ENCODE data around the gene C11orf21.

GRCh38 chr11:2302896-2303626 lies 1.3 kb upstream of the C11orf21 start:
- TF ChIP-seq BCL11A (IDR thresholded peaks at IDR 0.05; ENCODE audit: low read depth in 2 of 2, low read length in 2 of 2) (no peak), ZNF274 (IDR thresholded peaks at IDR 0.05; ENCODE audit: borderline replicate concordance, extremely low read depth, low read length) (no peak), RBBP5 (IDR thresholded peaks at IDR 0.05; ENCODE audit: borderline replicate concordance, low read depth, low read length) (no peak), CTCF (IDR thresholded peaks at IDR 0.05; ENCODE audit: control extremely low read depth in 1 of 3, insufficient read depth in 1 of 3, low read depth in 1 of 3, low read length in 3 of 3) (no peak), SIN3A (conservative IDR thresholded peaks at IDR 0.05 in 1 of 2, IDR thresholded peaks at IDR 0.05 in 1 of 2; ENCODE audit: low read depth in 1 of 2, low read length in 2 of 2) (no peak), CHD7 (IDR thresholded peaks at IDR 0.05; ENCODE audit: insufficient replicate concordance, low read length) (no peak), SP1 (IDR thresholded peaks at IDR 0.05; ENCODE audit: low read depth, low read length) (no peak), POLR2A (IDR thresholded peaks at IDR 0.05; ENCODE audit: control extremely low read depth in 1 of 2, low read depth in 2 of 2, low read length in 2 of 2) (no peak), HDAC2 (IDR thresholded peaks at IDR 0.05; ENCODE audit: borderline replicate concordance in 1 of 2, low read depth in 2 of 2, low read length in 2 of 2) (no peak), TAF1 (IDR thresholded peaks at IDR 0.05; ENCODE audit: low read depth, low read length) (no peak), POLR2AphosphoS5 (IDR thresholded peaks at IDR 0.05; ENCODE audit: low read depth, low read length) (no peak)

Data from H1 (cell line).